Endothelial cell of umbilical vein (primary cell): Measurements from ENCODE around the gene MOB4.

ENCODE experiments used
- EZH2 ChIP-seq: IDR thresholded peaks from 2 replicates; pipeline ENCODE4 v1.6.1; 2012; ENCODE audit warnings: borderline replicate concordance, low read depth, mild to moderate bottlenecking, moderate library complexity, low read length, inconsistent platforms; ENCODE audit not compliant: severe bottlenecking
- FOS ChIP-seq: IDR thresholded peaks from 2 replicates; pipeline ENCODE4 v1.6.1; 2011; ENCODE audit warnings: mild to moderate bottlenecking, low read length, moderate library complexity, borderline replicate concordance; ENCODE audit not compliant: insufficient read depth
- JUN ChIP-seq: IDR thresholded peaks from 2 replicates; pipeline ENCODE4 v1.6.1; 2011; ENCODE audit warnings: borderline replicate concordance, low read depth; ENCODE audit not compliant: insufficient read length, insufficient read depth
- POLR2A ChIP-seq: IDR thresholded peaks from 2 replicates; pipeline ENCODE4 v1.6.1; 2012; ENCODE audit warnings: low read depth, mild to moderate bottlenecking, control low read depth, low read length
- TF ChIP-seq, protein P1 (sequence below), 2 donors: IDR thresholded peaks; 1 replicate in 1 of 2; 2 replicates in 1 of 2; pipeline ENCODE4 v1.5.1; 2011; ENCODE audit warnings: low read length in 2 of 2, mild to moderate bottlenecking in 2 of 2, moderate library complexity in 2 of 2, control low read depth in 1 of 2, inconsistent platforms in 1 of 2, low read depth in 1 of 2; ENCODE audit not compliant: insufficient read depth in 1 of 2; ENCODE audit errors: extremely low read depth in 1 of 2
- TF ChIP-seq, protein P2 (sequence below): IDR thresholded peaks from 2 replicates; pipeline ENCODE4 v1.6.1; 2011; ENCODE audit not compliant: insufficient read depth, insufficient read length

DNA sequence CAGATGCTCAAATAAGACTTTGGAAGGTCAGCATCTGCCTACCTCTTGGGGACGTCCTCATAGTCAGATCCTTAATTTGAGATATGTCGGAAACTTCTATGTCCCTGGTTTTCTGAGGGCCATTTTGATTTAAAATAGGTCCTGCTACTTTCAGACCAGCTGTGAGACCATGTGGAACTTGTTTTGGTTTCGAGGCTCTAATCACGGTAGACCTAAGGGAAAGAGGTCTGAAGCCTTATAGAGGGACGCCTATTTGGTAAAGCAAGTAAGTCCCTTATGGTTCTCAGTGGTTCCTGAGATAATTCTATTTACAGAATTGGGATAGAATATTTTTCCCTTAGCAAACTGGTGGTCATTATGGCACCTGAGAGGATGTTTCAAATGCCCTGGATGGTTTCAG is 84.4 kb downstream of the MOB4 start:
- TF ChIP-seq, protein P1, sequence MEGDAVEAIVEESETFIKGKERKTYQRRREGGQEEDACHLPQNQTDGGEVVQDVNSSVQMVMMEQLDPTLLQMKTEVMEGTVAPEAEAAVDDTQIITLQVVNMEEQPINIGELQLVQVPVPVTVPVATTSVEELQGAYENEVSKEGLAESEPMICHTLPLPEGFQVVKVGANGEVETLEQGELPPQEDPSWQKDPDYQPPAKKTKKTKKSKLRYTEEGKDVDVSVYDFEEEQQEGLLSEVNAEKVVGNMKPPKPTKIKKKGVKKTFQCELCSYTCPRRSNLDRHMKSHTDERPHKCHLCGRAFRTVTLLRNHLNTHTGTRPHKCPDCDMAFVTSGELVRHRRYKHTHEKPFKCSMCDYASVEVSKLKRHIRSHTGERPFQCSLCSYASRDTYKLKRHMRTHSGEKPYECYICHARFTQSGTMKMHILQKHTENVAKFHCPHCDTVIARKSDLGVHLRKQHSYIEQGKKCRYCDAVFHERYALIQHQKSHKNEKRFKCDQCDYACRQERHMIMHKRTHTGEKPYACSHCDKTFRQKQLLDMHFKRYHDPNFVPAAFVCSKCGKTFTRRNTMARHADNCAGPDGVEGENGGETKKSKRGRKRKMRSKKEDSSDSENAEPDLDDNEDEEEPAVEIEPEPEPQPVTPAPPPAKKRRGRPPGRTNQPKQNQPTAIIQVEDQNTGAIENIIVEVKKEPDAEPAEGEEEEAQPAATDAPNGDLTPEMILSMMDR (IDR thresholded peaks at IDR 0.05; ENCODE audit: extremely low read depth in 1 of 2, insufficient read depth in 1 of 2, low read depth in 1 of 2, low read length in 2 of 2) = no peak
- TF ChIP-seq POLR2A (no peak), EZH2 (no peak), JUN (no peak), FOS (no peak)
- TF ChIP-seq, protein P2, sequence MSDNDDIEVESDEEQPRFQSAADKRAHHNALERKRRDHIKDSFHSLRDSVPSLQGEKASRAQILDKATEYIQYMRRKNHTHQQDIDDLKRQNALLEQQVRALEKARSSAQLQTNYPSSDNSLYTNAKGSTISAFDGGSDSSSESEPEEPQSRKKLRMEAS = no peak
